Adrenal gland (tissue), 12 donors: ENCODE measurements around the gene JAZF1. TPM values are rescaled to one million over a fixed set of nuclear protein-coding genes. Genes with fewer than 3 reads are reported as not detected.

Experiments used
- DNase-seq, 7 donors: peaks; one replicate each; pipeline ENCODE4 v3.0.0-alpha.2; 2019 to 2020
- H3K27ac ChIP-seq, 5 donors: fragments of 200-600 bp; sonication (generic) in 4 of 5; 1 replicate in 3 of 5; 2 replicates in 2 of 5; pipeline versions ENCODE4 v1.5.1 to v1.8.0; 2016 to 2020; ENCODE audit warnings: mild to moderate bottlenecking in 1 of 5
- H3K27me3 ChIP-seq: fragments of 200-600 bp; 2 replicates; pipeline ENCODE4 v1.8.0; 2021
- H3K36me3 ChIP-seq, 2 donors: fragments of 200-600 bp; replicated peaks in 1 of 2; 1 replicate in 1 of 2; 2 replicates in 1 of 2; pipeline versions ENCODE4 v1.5.1 to v1.8.0; 2018 to 2022
- H3K4me1 ChIP-seq, 2 donors: fragments of 200-600 bp; replicated peaks in 1 of 2; 1 replicate in 1 of 2; 2 replicates in 1 of 2; pipeline versions ENCODE4 v1.5.1 to v1.8.0; 2018 to 2021
- H3K4me3 ChIP-seq, 4 donors: fragments of 200-600 bp; sonication (generic) in 3 of 4; one replicate each; pipeline ENCODE4 v1.5.1; 2016 to 2018
- H3K9me3 ChIP-seq, 3 donors: fragments of 200-600 bp; sonication (generic) in 1 of 3; replicated peaks in 1 of 3; 1 replicate in 2 of 3; 2 replicates in 1 of 3; pipeline versions ENCODE4 v1.5.1 to v1.8.0; 2016 to 2021
- POLR2A ChIP-seq, 2 donors: fragments of 450-650 bp; IDR thresholded peaks; one replicate each; pipeline ENCODE4 v1.6.1; 2017; ENCODE audit warnings: antibody characterized with exemption in 2 of 2, mild to moderate bottlenecking in 2 of 2, moderate library complexity in 1 of 2
- WGBS, 4 donors: extraction: QIAGEN DNeasy Blood & Tissue Kit in 2 of 4; methylation state at CpG; one replicate each; pipeline versions ENCODE4 v1.1.5 to v1.1.7; 2013 to 2017; 5-methylcytosine and 5-hydroxymethylcytosine counted together
- intact Hi-C, 2 donors: fragments of 100-400 bp; cut with DNase I; formaldehyde crosslinking; loops; one replicate each; pipeline versions ENCODE4 v1.14.1 to v1.15.0; 2022 to 2023
- polyA plus RNA-seq, 3 donors: library from polyadenylated mRNA; stranded (reverse); fragments of 200-250 nt in 2 of 3; fragments of 350-450 nt in 1 of 3; fragmentation: Illumina TruSeq in 1 of 3; extraction: RNeasy Lipid Tissue Mini Kit (QIAGEN cat#74804) in 1 of 3; gene quantifications; one replicate each; pipeline ENCODE4 v1.2.3, GENCODE V29; 2013 to 2014
- total RNA-seq, 9 donors: library from RNA; depleted of rRNA in 4 of 9; stranded (reverse); fragments of >200 nt in 4 of 9; fragments of 120-200 nt in 1 of 9; fragmentation: NEBNext Ultra II Directional in 1 of 9; extraction: Animal tissue kit (Norgen Biotek cat#: 25700) in 1 of 9; gene quantifications; one replicate each; pipeline versions ENCODE4 v1.1.0 to v1.2.4, GENCODE V29; 2013 to 2023
- TF ChIP-seq, protein P1 (sequence below), 6 experiments: fragments of 450-650 bp in 4 of 6; fragments of 200-600 bp in 2 of 6; sonication (generic) in 1 of 6; IDR thresholded peaks; 1 replicate in 5 of 6; 2 replicates in 1 of 6; pipeline versions ENCODE4 v1.5.1 to v1.8.0; 2016 to 2021; ENCODE audit warnings: antibody characterized with exemption in 6 of 6, mild to moderate bottlenecking in 2 of 6, moderate library complexity in 1 of 6
- donor health status: healthy with polysubstance abuse.
- donor health status: Bipolar disorder and iron deficiency.
- donor health status: DM: yes; HTN: yes; CAD: no.
- donor health status: DM: no; HTN: no; CAD: no.
- donor health status: DM: no; HTN: no; CAD: no.
- donor health status: DM: yes; HTN: yes; CAD: no.

JAZF1 gene
- total and polyA plus RNA-seq, 12 donors = 18.5 to 192 (median 96.3) TPM

- peaks cover 17 to 25% of the 10 kb centered on the region in 2 donors for H3K4me1 ChIP-seq
- no peak overlapping the region for H3K4me3 ChIP-seq
- H3K9me3 ChIP-seq = no peaks in the 10 kb centered on the region
- TF ChIP-seq, protein P1, sequence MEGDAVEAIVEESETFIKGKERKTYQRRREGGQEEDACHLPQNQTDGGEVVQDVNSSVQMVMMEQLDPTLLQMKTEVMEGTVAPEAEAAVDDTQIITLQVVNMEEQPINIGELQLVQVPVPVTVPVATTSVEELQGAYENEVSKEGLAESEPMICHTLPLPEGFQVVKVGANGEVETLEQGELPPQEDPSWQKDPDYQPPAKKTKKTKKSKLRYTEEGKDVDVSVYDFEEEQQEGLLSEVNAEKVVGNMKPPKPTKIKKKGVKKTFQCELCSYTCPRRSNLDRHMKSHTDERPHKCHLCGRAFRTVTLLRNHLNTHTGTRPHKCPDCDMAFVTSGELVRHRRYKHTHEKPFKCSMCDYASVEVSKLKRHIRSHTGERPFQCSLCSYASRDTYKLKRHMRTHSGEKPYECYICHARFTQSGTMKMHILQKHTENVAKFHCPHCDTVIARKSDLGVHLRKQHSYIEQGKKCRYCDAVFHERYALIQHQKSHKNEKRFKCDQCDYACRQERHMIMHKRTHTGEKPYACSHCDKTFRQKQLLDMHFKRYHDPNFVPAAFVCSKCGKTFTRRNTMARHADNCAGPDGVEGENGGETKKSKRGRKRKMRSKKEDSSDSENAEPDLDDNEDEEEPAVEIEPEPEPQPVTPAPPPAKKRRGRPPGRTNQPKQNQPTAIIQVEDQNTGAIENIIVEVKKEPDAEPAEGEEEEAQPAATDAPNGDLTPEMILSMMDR (IDR thresholded peaks at IDR 0.05) = no peak
- no peak for TF ChIP-seq POLR2A (IDR thresholded peaks at IDR 0.05)
- no peak overlapping the region for H3K27ac ChIP-seq
- no peaks in the 10 kb centered on the region for H3K36me3 ChIP-seq
- no peak for DNase-seq
- intact Hi-C loops = no loop called here
- H3K27me3 ChIP-seq = no peaks in the 10 kb centered on the region
- 85 to 98% (median 95%) methylated on average over 4 of the region's 4 CpGs for WGBS, 4 donors
Observed at GRCh38 chr7:28033386-28033785, 147.2 kb downstream of the JAZF1 start.

DNA sequence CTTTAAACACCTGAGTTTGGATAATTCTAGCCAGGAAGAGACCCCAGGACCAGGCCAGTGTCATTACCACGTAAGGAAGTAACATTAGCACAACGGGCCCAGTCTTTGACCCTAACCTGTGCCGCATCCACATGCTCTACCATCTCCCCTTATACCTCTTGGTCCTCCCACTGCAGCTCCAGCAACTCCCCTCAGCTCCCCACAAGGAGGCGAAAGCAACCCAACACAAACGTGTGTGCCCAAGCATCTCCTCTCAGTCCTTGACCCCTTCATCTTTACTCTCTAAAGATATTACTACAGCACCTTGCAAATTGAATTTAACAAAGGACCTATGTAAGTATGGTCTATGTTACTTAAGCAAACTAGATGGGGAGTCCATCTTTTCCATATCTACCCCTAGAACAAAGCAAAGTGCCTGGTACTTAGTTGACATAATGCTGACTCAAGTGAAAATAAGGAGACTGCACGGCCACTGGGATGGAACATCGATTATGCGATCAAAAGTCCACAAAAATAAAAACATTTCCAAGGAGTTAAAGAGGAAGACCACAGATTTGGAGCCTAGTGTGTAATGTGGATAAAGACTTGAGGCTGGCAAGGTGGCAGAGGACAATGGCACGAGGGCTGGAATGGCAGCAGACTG lies 147.7 kb downstream of the JAZF1 start:
- peaks cover 11 to 20% of the 10 kb centered on the region in 2 donors for H3K4me1 ChIP-seq
- no peak overlapping the region for H3K27ac ChIP-seq
- no peak for DNase-seq
- 88 to 91% (median 90%) methylated on average over 9 of the region's 9 CpGs for WGBS, 4 donors
- TF ChIP-seq POLR2A (IDR thresholded peaks at IDR 0.05) = no peak
- TF ChIP-seq, protein P1 (IDR thresholded peaks at IDR 0.05) = no peak
- H3K36me3 ChIP-seq = no peaks in the 10 kb centered on the region
- H3K4me3 ChIP-seq = no peak overlapping the region
- intact Hi-C loops = no loop called here
- no peaks in the 10 kb centered on the region for H3K27me3 ChIP-seq
- no peaks in the 10 kb centered on the region for H3K9me3 ChIP-seq

GRCh38 chr7:28029051-28029450 lies 151.5 kb downstream of the JAZF1 start:
- peaks cover 0 to 9% of the 10 kb centered on the region in 2 donors for H3K4me1 ChIP-seq
- 74 to 89% (median 77%) methylated on average over 5 of the region's 5 CpGs for WGBS, 4 donors

DNA sequence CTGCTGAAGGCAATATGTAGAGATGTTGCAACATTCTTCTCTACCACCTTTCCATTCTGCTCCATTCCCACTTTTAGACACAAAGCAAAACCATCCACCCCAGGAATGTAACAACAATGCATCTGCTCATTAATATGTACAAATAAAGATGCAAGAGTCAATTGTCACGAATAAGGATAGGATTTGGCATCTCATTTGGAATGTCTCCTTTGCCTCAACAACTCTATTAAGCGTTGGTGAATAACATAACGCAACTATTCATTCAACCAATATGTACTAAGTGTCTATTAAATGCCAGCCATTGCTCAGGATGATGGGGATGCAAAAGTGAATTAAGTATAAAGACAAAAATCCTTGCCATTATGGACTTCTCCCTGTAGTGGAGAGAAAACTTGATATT lies 152.1 kb downstream of the JAZF1 start:
- Histone ChIP-seq H3K27ac (no peak overlapping the region), H3K4me3 (no peak overlapping the region), H3K27me3 (no peaks in the 10 kb centered on the region), H3K4me1 (peaks cover 0 to 9% of the 10 kb centered on the region in 2 donors), H3K36me3 (no peaks in the 10 kb centered on the region), H3K9me3 (no peaks in the 10 kb centered on the region)
- TF ChIP-seq POLR2A (IDR thresholded peaks at IDR 0.05) = no peak
- TF ChIP-seq, protein P1 (IDR thresholded peaks at IDR 0.05) = no peak
- 95 to 98% (median 98%) methylated on average over 3 of the region's 3 CpGs for WGBS, 4 donors
- no peak for DNase-seq
- intact Hi-C loops = no loop called here

More at GRCh38 chr7:28029051-28029450, 151.5 kb downstream of the JAZF1 start:
- H3K27me3 ChIP-seq = no peaks in the 10 kb centered on the region
- H3K27ac ChIP-seq = no peak overlapping the region
- TF ChIP-seq, protein P1 (IDR thresholded peaks at IDR 0.05) = no peak
- TF ChIP-seq POLR2A (IDR thresholded peaks at IDR 0.05) = no peak
- intact Hi-C loops = no loop called here
- no peak overlapping the region for H3K4me3 ChIP-seq
- H3K36me3 ChIP-seq = no peaks in the 10 kb centered on the region
- DNase-seq = no peak
- H3K9me3 ChIP-seq = no peaks in the 10 kb centered on the region
